Melanocyte of skin (primary cell): ENCODE data around the gene PDCD2L. TPM values are rescaled to one million over a fixed set of nuclear protein-coding genes. Genes with fewer than 3 reads are reported as not detected.

Experiments used
- total RNA-seq, 2 donors: library from RNA; depleted of rRNA; stranded (reverse); fragments of >200 nt; gene quantifications; 2 replicates each; pipeline ENCODE4 v1.2.3, GENCODE V29; 2012

PDCD2L gene, protein sequence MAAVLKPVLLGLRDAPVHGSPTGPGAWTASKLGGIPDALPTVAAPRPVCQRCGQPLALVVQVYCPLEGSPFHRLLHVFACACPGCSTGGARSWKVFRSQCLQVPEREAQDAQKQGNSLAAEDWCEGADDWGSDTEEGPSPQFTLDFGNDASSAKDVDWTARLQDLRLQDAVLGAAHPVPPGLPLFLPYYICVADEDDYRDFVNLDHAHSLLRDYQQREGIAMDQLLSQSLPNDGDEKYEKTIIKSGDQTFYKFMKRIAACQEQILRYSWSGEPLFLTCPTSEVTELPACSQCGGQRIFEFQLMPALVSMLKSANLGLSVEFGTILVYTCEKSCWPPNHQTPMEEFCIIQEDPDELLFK
- total RNA-seq, result 10 to 100 TPM; 10.7 to 20.3 TPM

DNA sequence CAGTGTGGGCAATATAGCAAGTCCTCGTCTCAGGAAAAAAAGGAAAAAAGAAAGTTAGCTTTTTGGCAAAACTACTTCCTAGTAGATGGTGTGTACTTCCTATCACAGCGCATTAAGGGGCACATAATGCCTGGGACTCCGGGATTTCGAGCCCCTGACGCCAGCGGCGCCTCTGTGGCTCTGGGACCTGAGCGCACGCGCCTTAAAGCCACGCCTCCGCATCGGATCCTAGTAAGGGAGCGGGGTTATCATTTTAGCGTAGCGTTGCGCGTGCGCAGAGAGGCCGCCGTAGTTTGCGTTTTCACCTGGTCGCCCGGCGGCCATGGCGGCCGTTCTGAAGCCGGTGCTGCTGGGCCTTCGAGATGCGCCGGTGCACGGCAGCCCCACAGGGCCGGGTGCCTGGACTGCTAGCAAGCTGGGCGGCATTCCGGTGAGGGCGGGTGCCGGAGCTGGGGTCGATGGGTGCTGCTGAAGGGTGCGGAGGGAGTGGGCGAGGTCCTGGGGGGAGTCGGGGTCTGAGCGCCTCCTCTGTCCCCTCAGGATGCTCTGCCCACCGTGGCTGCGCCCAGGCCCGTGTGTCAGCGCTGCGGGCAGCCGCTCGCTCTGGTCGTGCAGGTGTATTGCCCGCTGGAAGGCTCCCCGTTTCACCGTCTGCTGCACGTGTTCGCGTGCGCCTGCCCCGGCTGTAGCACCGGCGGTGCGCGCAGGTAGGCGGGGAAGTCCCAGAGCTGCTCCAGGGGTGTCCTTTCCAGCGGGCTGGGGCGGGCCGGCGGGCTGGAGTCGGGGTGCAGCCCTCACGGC lies at the start of gene PDCD2L:
Gene PDCD2L (plus strand): TSS at position 291 of the 801 bp plus-strand sequence. CDS start 32 bp downstream, at position 323.

DNA sequence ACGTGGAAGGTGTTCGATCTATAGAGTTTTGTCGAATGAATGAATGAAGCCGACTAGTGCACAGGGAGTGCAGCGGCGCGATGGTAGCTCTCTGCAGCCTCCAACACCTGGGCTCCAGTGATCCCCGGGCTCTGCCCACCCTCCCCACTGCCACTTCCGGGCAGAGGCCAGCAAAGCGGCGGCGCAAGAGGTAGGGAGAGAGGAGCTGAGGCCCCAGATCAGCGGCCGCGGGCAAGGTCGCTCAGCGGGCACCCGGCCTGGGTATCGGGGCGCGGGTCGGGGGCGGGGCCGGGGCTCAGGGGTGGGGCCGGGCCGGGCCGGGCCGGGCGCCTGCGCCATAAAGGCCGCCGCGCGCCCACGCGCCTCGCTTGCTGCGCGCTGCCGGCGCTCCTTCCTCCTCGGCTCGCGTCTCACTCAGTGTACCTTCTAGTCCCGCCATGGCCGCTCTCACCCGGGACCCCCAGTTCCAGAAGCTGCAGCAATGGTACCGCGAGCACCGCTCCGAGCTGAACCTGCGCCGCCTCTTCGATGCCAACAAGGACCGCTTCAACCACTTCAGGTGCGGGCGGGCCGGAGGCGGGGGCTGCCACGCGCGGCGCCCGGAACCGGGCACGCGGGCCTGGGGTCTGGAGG lies 39.3 kb upstream of the PDCD2L start, which contains the start of gene GPI:
Gene GPI (plus strand): TSS at position 367 of the 633 bp plus-strand sequence. CDS start 71 bp downstream, at position 438.

Other genes starting within 250 kb of the PDCD2L start
- 10 to 100 TPM; 43.7 to 60.9 TPM for gene LSM14A, start 231.9 kb upstream of the PDCD2L start, total RNA-seq
- 10 to 100 TPM in 1 of 2 donors, 1 to 10 TPM in 1; 8.0 to 14.1 TPM for gene GARRE1, start 149.8 kb upstream of the PDCD2L start, total RNA-seq
- gene GPI, start 39.2 kb upstream of the PDCD2L start, total RNA-seq, result 100 to 1,000 TPM; 186 to 245 TPM
- 100 to 1,000 TPM in 1 of 2 donors, 10 to 100 TPM in 1; 99.1 to 131 TPM for gene UBA2, start 24.0 kb downstream of the PDCD2L start, total RNA-seq
- gene WTIP, start 77.4 kb downstream of the PDCD2L start, total RNA-seq, result 1 to 10 TPM; 5.9 to 9.3 TPM